ENCODE data around the gene ZNF138. TPM values are rescaled to one million over a fixed set of nuclear protein-coding genes. Genes with fewer than 3 reads are reported as not detected.
"Not testable (repeated sequence)": the region's sequence is repeated elsewhere in the genome, so short reads cannot be mapped to it uniquely, and the experiment has no call there.

The ZNF138 gene
- total RNA-seq, 3 donors from 2014 or later, result 10.6 to 40.8 (median 31.1) TPM

GRCh38 chr7:64863021-64863420 lies 68.8 kb downstream of the ZNF138 start:
- peak in 1 of 2 donors; percentile 29 for DNase-seq (ENCODE audit: low spot score in 2 of 2)
- Histone ChIP-seq H3K36me3 (no peaks in the 10 kb centered on the region), H3K4me1 (no peaks in the 10 kb centered on the region), H3K4me3 (no peak overlapping the region), H3K9me3 (no peaks in the 10 kb centered on the region), H3K27ac (no peak overlapping the region), H3K27me3 (no peaks in the 10 kb centered on the region)
- TF ChIP-seq POLR2A (IDR thresholded peaks at IDR 0.05) (no peak), POLR2AphosphoS5 (IDR thresholded peaks at IDR 0.05) (no peak)
- TF ChIP-seq, protein P1, sequence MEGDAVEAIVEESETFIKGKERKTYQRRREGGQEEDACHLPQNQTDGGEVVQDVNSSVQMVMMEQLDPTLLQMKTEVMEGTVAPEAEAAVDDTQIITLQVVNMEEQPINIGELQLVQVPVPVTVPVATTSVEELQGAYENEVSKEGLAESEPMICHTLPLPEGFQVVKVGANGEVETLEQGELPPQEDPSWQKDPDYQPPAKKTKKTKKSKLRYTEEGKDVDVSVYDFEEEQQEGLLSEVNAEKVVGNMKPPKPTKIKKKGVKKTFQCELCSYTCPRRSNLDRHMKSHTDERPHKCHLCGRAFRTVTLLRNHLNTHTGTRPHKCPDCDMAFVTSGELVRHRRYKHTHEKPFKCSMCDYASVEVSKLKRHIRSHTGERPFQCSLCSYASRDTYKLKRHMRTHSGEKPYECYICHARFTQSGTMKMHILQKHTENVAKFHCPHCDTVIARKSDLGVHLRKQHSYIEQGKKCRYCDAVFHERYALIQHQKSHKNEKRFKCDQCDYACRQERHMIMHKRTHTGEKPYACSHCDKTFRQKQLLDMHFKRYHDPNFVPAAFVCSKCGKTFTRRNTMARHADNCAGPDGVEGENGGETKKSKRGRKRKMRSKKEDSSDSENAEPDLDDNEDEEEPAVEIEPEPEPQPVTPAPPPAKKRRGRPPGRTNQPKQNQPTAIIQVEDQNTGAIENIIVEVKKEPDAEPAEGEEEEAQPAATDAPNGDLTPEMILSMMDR (IDR thresholded peaks at IDR 0.05), result no peak
- intact Hi-C loops (cut with DNase I; ENCODE audit: low total_unique reads), result no loop called here

- H3K9me3 ChIP-seq; H3K4me1 ChIP-seq; H3K27me3 ChIP-seq; H3K36me3 ChIP-seq; DNase-seq (ENCODE audit: low spot score in 2 of 2); H3K4me3 ChIP-seq; H3K27ac ChIP-seq; intact Hi-C loops (cut with DNase I; ENCODE audit: low total_unique reads): not testable (repeated sequence)
Measured at GRCh38 chr7:64863530-64863929, 69.3 kb downstream of the ZNF138 start.

GRCh38 chr7:64863969-64864368 lies 69.7 kb downstream of the ZNF138 start:
- no peaks in the 10 kb centered on the region for H3K9me3 ChIP-seq
- intact Hi-C loops (cut with DNase I; ENCODE audit: low total_unique reads), result no loop called here
- TF ChIP-seq POLR2A (IDR thresholded peaks at IDR 0.05) (no peak), POLR2AphosphoS5 (IDR thresholded peaks at IDR 0.05) (no peak)
- TF ChIP-seq, protein P1 (IDR thresholded peaks at IDR 0.05), result no peak
- H3K4me1 ChIP-seq, result no peaks in the 10 kb centered on the region
- H3K27ac ChIP-seq, result no peak overlapping the region
- no peak for DNase-seq (ENCODE audit: low spot score in 2 of 2)
- no peak overlapping the region for H3K4me3 ChIP-seq
- H3K27me3 ChIP-seq, result no peaks in the 10 kb centered on the region
- no peaks in the 10 kb centered on the region for H3K36me3 ChIP-seq

GRCh38 chr7:64867863-64868440 lies 73.7 kb downstream of the ZNF138 start:
- no peaks in the 10 kb centered on the region for H3K9me3 ChIP-seq
- H3K4me1 ChIP-seq, result no peaks in the 10 kb centered on the region
- H3K27me3 ChIP-seq, result no peaks in the 10 kb centered on the region
- DNase-seq (ENCODE audit: low spot score in 2 of 2), result no peak
- TF ChIP-seq, protein P1 (IDR thresholded peaks at IDR 0.05), result no peak
- no peak for TF ChIP-seq POLR2AphosphoS5 (IDR thresholded peaks at IDR 0.05)
- TF ChIP-seq POLR2A (IDR thresholded peaks at IDR 0.05), result no peak
- no peak overlapping the region for H3K4me3 ChIP-seq
- intact Hi-C loops (cut with DNase I; ENCODE audit: low total_unique reads), result no loop called here
- H3K36me3 ChIP-seq, result no peaks in the 10 kb centered on the region
- no peak overlapping the region for H3K27ac ChIP-seq

- no peak for DNase-seq (ENCODE audit: low spot score in 2 of 2)
- TF ChIP-seq POLR2AphosphoS5 (IDR thresholded peaks at IDR 0.05) (no peak), POLR2A (IDR thresholded peaks at IDR 0.05) (no peak)
- TF ChIP-seq, protein P1 (IDR thresholded peaks at IDR 0.05), result no peak
- H3K36me3 ChIP-seq, result no peaks in the 10 kb centered on the region
- no peaks in the 10 kb centered on the region for H3K27me3 ChIP-seq
- H3K4me3 ChIP-seq, result no peak overlapping the region
- no peaks in the 10 kb centered on the region for H3K9me3 ChIP-seq
- H3K27ac ChIP-seq, result no peak overlapping the region
- H3K4me1 ChIP-seq, result no peaks in the 10 kb centered on the region
- intact Hi-C loops (cut with DNase I; ENCODE audit: low total_unique reads), result no loop called here
Measured at GRCh38 chr7:64868499-64868898, 74.3 kb downstream of the ZNF138 start.
